Common myeloid progenitor, CD34-positive (primary cell): Measurements from ENCODE around the gene RELCH.

ENCODE experiments used
- CTCF ChIA-PET: fragments of 350-600 bp; sonication (Branson Sonifier 250); formaldehyde crosslinking; loops from one replicate; lab custom pipeline; 2021; ENCODE audit warnings: antibody characterized with exemption; lab: Charles Lee
- POLR2A ChIA-PET: fragments of 350-600 bp; sonication (Branson Sonifier 250); formaldehyde crosslinking; loops from one replicate; lab custom pipeline; 2021; ENCODE audit warnings: antibody characterized with exemption; lab: Charles Lee
- DNase-seq, 3 donors: peaks; one replicate each; pipeline versions ENCODE4 v3.0.0 to v3.0.0-alpha.2; 2013
- H3K27ac ChIP-seq, 2 experiments: 1 replicate in 1 of 2; 2 replicates in 1 of 2; pipeline ENCODE4 v1.7.0; 2013; ENCODE audit warnings: inconsistent platforms in 2 of 2, low read length in 2 of 2, mild to moderate bottlenecking in 2 of 2, low read depth in 1 of 2, moderate library complexity in 1 of 2; ENCODE audit not compliant: severe bottlenecking in 2 of 2, insufficient read depth in 1 of 2, poor library complexity in 1 of 2
- H3K27me3 ChIP-seq, 5 experiments: replicated peaks in 2 of 5; 1 replicate in 3 of 5; 2 replicates in 2 of 5; pipeline versions ENCODE4 v1.6.1 to v1.7.0; 2013; ENCODE audit warnings: low read length in 4 of 5, mild to moderate bottlenecking in 2 of 5, moderate library complexity in 2 of 5, inconsistent platforms in 1 of 5; ENCODE audit not compliant: insufficient read depth in 5 of 5, control insufficient read depth in 4 of 5
- H3K36me3 ChIP-seq, 4 experiments: 1 replicate in 2 of 4; 2 replicates in 2 of 4; pipeline versions ENCODE4 v1.6.1 to v1.7.0; 2013; ENCODE audit warnings: low read length in 3 of 4, control low read depth in 1 of 4, mild to moderate bottlenecking in 1 of 4; ENCODE audit not compliant: control insufficient read depth in 4 of 4, insufficient read depth in 4 of 4
- H3K4me1 ChIP-seq, 4 experiments: 1 replicate in 3 of 4; 2 replicates in 1 of 4; pipeline versions ENCODE4 v1.6.1 to v1.7.1; 2013; ENCODE audit warnings: low read length in 3 of 4, mild to moderate bottlenecking in 3 of 4, control low read depth in 1 of 4, inconsistent platforms in 1 of 4, moderate library complexity in 1 of 4; ENCODE audit not compliant: control insufficient read depth in 4 of 4, insufficient read depth in 4 of 4; ENCODE audit errors: control extremely low read depth in 1 of 4
- H3K4me3 ChIP-seq, 7 experiments: 1 replicate in 4 of 7; 2 replicates in 3 of 7; pipeline versions ENCODE4 v1.5.1 to v1.7.0; 2013; ENCODE audit warnings: mild to moderate bottlenecking in 7 of 7, low read length in 6 of 7, moderate library complexity in 6 of 7, inconsistent platforms in 2 of 7, low read depth in 2 of 7, control low read depth in 1 of 7; ENCODE audit not compliant: insufficient read depth in 4 of 7, control insufficient read depth in 1 of 7; ENCODE audit errors: extremely low read depth in 1 of 7
- H3K9me3 ChIP-seq, 5 experiments: 1 replicate in 4 of 5; 2 replicates in 1 of 5; pipeline versions ENCODE4 v1.6.1 to v1.7.1; 2013; ENCODE audit warnings: low read length in 4 of 5, mild to moderate bottlenecking in 2 of 5, inconsistent platforms in 1 of 5, low read depth in 1 of 5, moderate library complexity in 1 of 5; ENCODE audit not compliant: control insufficient read depth in 4 of 5, insufficient read depth in 2 of 5; ENCODE audit errors: control extremely low read depth in 1 of 5
- WGBS: methylation state at CpG from one replicate; pipeline ENCODE4 v1.1.5; 2013; ENCODE audit not compliant: insufficient coverage; 5-methylcytosine and 5-hydroxymethylcytosine counted together

Gene RELCH

GRCh38 chr18:62214790-62215189 lies 27.7 kb downstream of the RELCH start:
- H3K9me3 ChIP-seq = peaks cover 0 to 6% (median 0%) of the 10 kb centered on the region in 5 experiments
- H3K4me3 ChIP-seq = no peak overlapping the region
- no peaks in the 10 kb centered on the region for H3K27me3 ChIP-seq
- peaks cover 11 to 37% (median 24%) of the 10 kb centered on the region in 4 experiments for H3K36me3 ChIP-seq
- no CpG with 5 or more reads among the region's 1 CpG for WGBS
- ChIA-PET CTCF (interaction anchor here (0.7 to 1.1 kb wide), 2 partner anchors 15 to 35 kb away, joined by 3 read pairs; no protein-coding TSS in a partner anchor), POLR2A (interaction anchor here (0.6 kb wide), 1 partner anchor 11 kb away, joined by 5 read pairs; no protein-coding TSS in a partner anchor)
- H3K27ac ChIP-seq = no peak overlapping the region
- H3K4me1 ChIP-seq = no peaks in the 10 kb centered on the region
- DNase-seq = no peak

- H3K36me3 ChIP-seq = peaks cover 17 to 57% (median 33%) of the 10 kb centered on the region in 4 experiments
- ChIA-PET POLR2A (no interaction called here), CTCF (interaction anchor here (1.0 kb wide), 1 partner anchor 22 kb away, joined by 3 read pairs; no protein-coding TSS in a partner anchor)
- H3K27ac ChIP-seq = no peak overlapping the region
- H3K4me1 ChIP-seq = no peaks in the 10 kb centered on the region
- H3K4me3 ChIP-seq = peak overlapping the region in 1 of 7 experiments; percentile 11
- H3K27me3 ChIP-seq = no peaks in the 10 kb centered on the region
- peaks cover 3 to 16% (median 5%) of the 10 kb centered on the region in 5 experiments for H3K9me3 ChIP-seq
- no CpG with 5 or more reads among the region's 2 CpGs for WGBS
- DNase-seq = peak in 2 of 3 donors; percentile 15 to 32
Observed at GRCh38 chr18:62224229-62224628, 37.2 kb downstream of the RELCH start.

GRCh38 chr18:62226047-62226446 lies 39.0 kb downstream of the RELCH start:
- no peak for DNase-seq
- POLR2A ChIA-PET = no interaction called here
- peaks cover 3 to 16% (median 5%) of the 10 kb centered on the region in 5 experiments for H3K9me3 ChIP-seq
- CTCF ChIA-PET = interaction anchor here (1.0 to 1.8 kb wide), 3 partner anchors 22 to 24 kb away, joined by 3 to 4 read pairs (median 3); no protein-coding TSS in a partner anchor
- H3K27ac ChIP-seq = no peak overlapping the region
- no peaks in the 10 kb centered on the region for H3K4me1 ChIP-seq
- no peaks in the 10 kb centered on the region for H3K27me3 ChIP-seq
- WGBS = no CpG with 5 or more reads among the region's 3 CpGs
- no peak overlapping the region for H3K4me3 ChIP-seq
- peaks cover 18 to 73% (median 39%) of the 10 kb centered on the region in 4 experiments for H3K36me3 ChIP-seq

- DNase-seq = no peak
Observed at GRCh38 chr18:62236252-62236651, 49.2 kb downstream of the RELCH start.

GRCh38 chr18:62239475-62239874 lies 52.4 kb downstream of the RELCH start:
- WGBS = 100% methylated on average over 3 of the region's 3 CpGs
- POLR2A ChIA-PET = no interaction called here
- CTCF ChIA-PET = interaction anchor here (1.0 kb wide), 1 partner anchor 52 kb away, joined by 3 read pairs; the partner anchor contains the start of genes PIGN and RELCH
- H3K9me3 ChIP-seq = peaks cover 0 to 20% (median 3%) of the 10 kb centered on the region in 5 experiments
- H3K27me3 ChIP-seq = no peaks in the 10 kb centered on the region
- no peak overlapping the region for H3K27ac ChIP-seq
- H3K4me1 ChIP-seq = no peaks in the 10 kb centered on the region
- H3K36me3 ChIP-seq = peaks cover 16 to 35% (median 17%) of the 10 kb centered on the region in 4 experiments
- no peak for DNase-seq
- no peak overlapping the region for H3K4me3 ChIP-seq

More at GRCh38 chr18:62236252-62236651, 49.2 kb downstream of the RELCH start:
- no CpG with 5 or more reads among the region's 1 CpG for WGBS
- CTCF ChIA-PET = no interaction called here
- Histone ChIP-seq H3K4me1 (no peaks in the 10 kb centered on the region), H3K27me3 (no peaks in the 10 kb centered on the region), H3K36me3 (peaks cover 23 to 50% (median 30%) of the 10 kb centered on the region in 4 experiments), H3K9me3 (peaks cover 0 to 20% (median 3%) of the 10 kb centered on the region in 5 experiments), H3K27ac (no peak overlapping the region), H3K4me3 (no peak overlapping the region)
- POLR2A ChIA-PET = no interaction called here

- Histone ChIP-seq H3K27me3 (no peaks in the 10 kb centered on the region), H3K36me3 (peaks cover 9 to 22% (median 13%) of the 10 kb centered on the region in 4 experiments), H3K27ac (no peak overlapping the region), H3K9me3 (no peaks in the 10 kb centered on the region), H3K4me1 (no peaks in the 10 kb centered on the region), H3K4me3 (no peak overlapping the region)
- DNase-seq = no peak
- ChIA-PET POLR2A (no interaction called here), CTCF (interaction anchor here (1.3 to 2.0 kb wide), 2 partner anchors 10 to 60 kb away, joined by 4 read pairs; no protein-coding TSS in a partner anchor)
- 100% methylated on average over 1 of the region's 1 CpG for WGBS
Observed at GRCh38 chr18:62242955-62243354, 55.9 kb downstream of the RELCH start.

GRCh38 chr18:62245177-62245576 lies 58.1 kb downstream of the RELCH start:
- CTCF ChIA-PET = interaction anchor here (1.1 to 8.2 kb wide), 2 partner anchors 15 to 62 kb away, joined by 3 to 132 read pairs; partner anchors contain the start of genes PIGN and RELCH
- POLR2A ChIA-PET = no interaction called here
- H3K27me3 ChIP-seq = no peaks in the 10 kb centered on the region
- DNase-seq = no peak
- no peaks in the 10 kb centered on the region for H3K9me3 ChIP-seq
- H3K4me3 ChIP-seq = no peak overlapping the region
- H3K27ac ChIP-seq = no peak overlapping the region
- H3K4me1 ChIP-seq = no peaks in the 10 kb centered on the region
- H3K36me3 ChIP-seq = peaks cover 8 to 19% (median 9%) of the 10 kb centered on the region in 4 experiments
- WGBS = over 99% methylated on average over 8 of the region's 8 CpGs
